Measurements from ENCODE around the gene INS.

GRCh38 chr11:2128511-2129307 lies 32.3 kb downstream of the INS start:
- TF ChIP-seq CTCF (IDR thresholded peaks at IDR 0.05) (no peak), ZFX (IDR thresholded peaks at IDR 0.05; ENCODE audit: borderline replicate concordance) (no peak)
